ENCODE results near the gene MIS18BP1.

Gene MIS18BP1

GRCh38 chr14:45254771-45255170, 1.8 kb upstream of the MIS18BP1 start:
- Histone ChIP-seq H3K27me3 (ENCODE audit: control insufficient read depth, low read length) (no peaks in the 10 kb centered on the region), H3K79me2 (ENCODE audit: control insufficient read depth, low read length) (peaks cover 36% of the 10 kb centered on the region), H4K20me1 (ENCODE audit: control insufficient read depth, insufficient read depth, low read depth, low read length) (peaks cover 17% of the 10 kb centered on the region), H3K9me2 (replicated peaks; ENCODE audit: control insufficient read depth, low read length) (no peaks in the 10 kb centered on the region), H3K36me3 (ENCODE audit: control insufficient read depth, low read length) (peaks cover 29% of the 10 kb centered on the region), H3K4me3 (ENCODE audit: low read length) (no peak overlapping the region), H3K9me3 (ENCODE audit: control insufficient read depth, insufficient read depth, low read length) (peaks cover 18% of the 10 kb centered on the region; the same call in 1 of the 2 replicates), H3F3A (ENCODE audit: control insufficient read depth, insufficient read depth) (peaks cover 16% of the 10 kb centered on the region), H3K4me2 (ENCODE audit: low read length) (no peak overlapping the region), H3K4me1 (ENCODE audit: control insufficient read depth, low read length) (peaks cover 28% of the 10 kb centered on the region), H3K27ac (ENCODE audit: low read depth, low read length) (no peak overlapping the region)
- TF ChIP-seq CTCF (IDR thresholded peaks at IDR 0.05; ENCODE audit: low read depth, low read length, poor library complexity, severe bottlenecking), result no peak
- TF ChIP-seq EZH2phosphoT487 (IDR thresholded peaks at IDR 0.05; ENCODE audit: borderline replicate concordance, low read length), result no peak

GRCh38 chr14:45253754-45254310, 830 bp upstream of the MIS18BP1 start:
- H3K79me2 ChIP-seq (ENCODE audit: control insufficient read depth, low read length), result peaks cover 45% of the 10 kb centered on the region
- TF ChIP-seq EZH2phosphoT487 (IDR thresholded peaks at IDR 0.05; ENCODE audit: borderline replicate concordance, low read length) (no peak), CTCF (IDR thresholded peaks at IDR 0.05; ENCODE audit: low read depth, low read length, poor library complexity, severe bottlenecking) (no peak)
- H3K36me3 ChIP-seq (ENCODE audit: control insufficient read depth, low read length), result peaks cover 38% of the 10 kb centered on the region
- peak overlapping the region; percentile 97 for H3K4me3 ChIP-seq (ENCODE audit: low read length)
- peak overlapping the region; percentile 77 for H3K4me2 ChIP-seq (ENCODE audit: low read length)
- peaks cover 25% of the 10 kb centered on the region for H4K20me1 ChIP-seq (ENCODE audit: control insufficient read depth, insufficient read depth, low read depth, low read length)
- H3K4me1 ChIP-seq (ENCODE audit: control insufficient read depth, low read length), result peaks cover 38% of the 10 kb centered on the region
- no peaks in the 10 kb centered on the region for H3K27me3 ChIP-seq (ENCODE audit: control insufficient read depth, low read length)
- no peaks in the 10 kb centered on the region for H3K9me2 ChIP-seq (replicated peaks; ENCODE audit: control insufficient read depth, low read length)
- H3K9me3 ChIP-seq (ENCODE audit: control insufficient read depth, insufficient read depth, low read length), result peaks cover 15% of the 10 kb centered on the region; the same call in 1 of the 2 replicates
- peak overlapping the region; percentile 87 for H3K27ac ChIP-seq (ENCODE audit: low read depth, low read length)
- H3F3A ChIP-seq (ENCODE audit: control insufficient read depth, insufficient read depth), result peaks cover 16% of the 10 kb centered on the region

DNA sequence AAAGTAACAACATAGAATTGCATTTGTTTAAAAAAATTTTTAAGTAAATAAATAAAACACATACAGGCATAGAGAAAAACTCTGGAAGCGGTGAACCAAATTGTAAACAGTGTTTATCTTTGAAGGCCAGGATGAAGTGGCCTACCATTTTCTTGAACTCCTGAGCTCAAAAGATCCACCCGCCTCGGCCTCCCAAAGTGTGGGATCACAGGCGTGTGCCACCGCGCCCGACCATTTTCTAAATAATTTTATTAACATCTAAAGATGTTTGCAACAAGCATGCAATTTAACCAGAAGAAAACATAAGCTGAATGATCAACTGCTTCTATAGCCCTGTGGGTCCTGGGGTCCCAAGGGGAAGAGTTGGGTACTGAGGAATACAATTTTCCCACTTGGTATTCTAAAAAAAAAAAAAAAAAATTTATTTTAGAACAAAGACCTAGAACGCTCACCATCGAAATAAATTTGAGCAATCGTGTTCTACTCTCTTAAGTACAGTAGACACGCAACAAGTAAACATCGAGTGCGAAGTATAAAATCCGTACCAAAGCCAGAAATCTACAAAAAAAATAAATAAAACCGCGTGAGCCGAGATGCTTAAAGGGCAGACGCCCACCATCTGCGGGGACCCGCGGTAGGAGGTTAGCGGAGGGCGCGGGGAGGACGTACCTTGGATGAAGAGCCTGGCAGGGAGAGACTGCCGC, 484 bp downstream of the MIS18BP1 start:
- Histone ChIP-seq H3K4me3 (ENCODE audit: low read length) (peak overlapping the region; percentile 97), H3K27me3 (ENCODE audit: control insufficient read depth, low read length) (no peaks in the 10 kb centered on the region), H3K4me1 (ENCODE audit: control insufficient read depth, low read length) (peaks cover 40% of the 10 kb centered on the region), H3K4me2 (ENCODE audit: low read length) (peak overlapping the region; percentile 77), H3K36me3 (ENCODE audit: control insufficient read depth, low read length) (peaks cover 41% of the 10 kb centered on the region), H4K20me1 (ENCODE audit: control insufficient read depth, insufficient read depth, low read depth, low read length) (peaks cover 28% of the 10 kb centered on the region), H3K9me2 (replicated peaks; ENCODE audit: control insufficient read depth, low read length) (no peaks in the 10 kb centered on the region), H3K27ac (ENCODE audit: low read depth, low read length) (peak overlapping the region; percentile 87), H3K9me3 (ENCODE audit: control insufficient read depth, insufficient read depth, low read length) (peaks cover 8% of the 10 kb centered on the region; the same call in 1 of the 2 replicates), H3K79me2 (ENCODE audit: control insufficient read depth, low read length) (peaks cover 58% of the 10 kb centered on the region), H3F3A (ENCODE audit: control insufficient read depth, insufficient read depth) (peaks cover 16% of the 10 kb centered on the region)
- TF ChIP-seq CTCF (IDR thresholded peaks at IDR 0.05; ENCODE audit: low read depth, low read length, poor library complexity, severe bottlenecking) (no peak), EZH2phosphoT487 (IDR thresholded peaks at IDR 0.05; ENCODE audit: borderline replicate concordance, low read length) (no peak)

Measured in DOHH2 (cell line).